Measurements from ENCODE around the gene ARID1A.

Gene ARID1A

GRCh38 chr1:26761217-26761616 is 65.4 kb downstream of the ARID1A start:
- DNase-seq (ENCODE audit: low read depth): no peak

- DNase-seq (ENCODE audit: low read depth): no peak
These were observed 71.9 kb downstream of the ARID1A start for GRCh38 chr1:26767714-26768113.

GRCh38 chr1:26768755-26769154 is 72.9 kb downstream of the ARID1A start:
- DNase-seq (ENCODE audit: low read depth): peak; percentile 83

- no peak for DNase-seq (ENCODE audit: low read depth)
These were observed 75.4 kb downstream of the ARID1A start for GRCh38 chr1:26771285-26771642.

GRCh38 chr1:26771643-26772321 is 76.0 kb downstream of the ARID1A start:
- DNase-seq (ENCODE audit: low read depth): peak; percentile 99

- DNase-seq (ENCODE audit: low read depth): peak; percentile 99
These were observed 76.9 kb downstream of the ARID1A start for GRCh38 chr1:26772687-26773086.

- DNase-seq (ENCODE audit: low read depth): no peak
These were observed 78.6 kb downstream of the ARID1A start for GRCh38 chr1:26774462-26774861.

GRCh38 chr1:26775666-26776065 is 79.9 kb downstream of the ARID1A start:
- no peak for DNase-seq (ENCODE audit: low read depth)

GRCh38 chr1:26779098-26779668 is 83.4 kb downstream of the ARID1A start:
- DNase-seq (ENCODE audit: low read depth): no peak

- DNase-seq (ENCODE audit: low read depth): no peak
These were observed 84.6 kb downstream of the ARID1A start for GRCh38 chr1:26780344-26780957.

GRCh38 chr1:26781206-26781825 is 85.5 kb downstream of the ARID1A start:
- no peak for DNase-seq (ENCODE audit: low read depth)

GRCh38 chr1:26782521-26783212 is 86.9 kb downstream of the ARID1A start:
- DNase-seq (ENCODE audit: low read depth): no peak

- no peak for DNase-seq (ENCODE audit: low read depth)
These were observed 87.8 kb downstream of the ARID1A start for GRCh38 chr1:26783646-26784022.

GRCh38 chr1:26784023-26784871 is 88.4 kb downstream of the ARID1A start:
- no peak for DNase-seq (ENCODE audit: low read depth)

GRCh38 chr1:26784886-26785285 is 89.1 kb downstream of the ARID1A start:
- no peak for DNase-seq (ENCODE audit: low read depth)

- no peak for DNase-seq (ENCODE audit: low read depth)
These were observed 90.0 kb downstream of the ARID1A start for GRCh38 chr1:26785611-26786436.

- peak; percentile 77 for DNase-seq (ENCODE audit: low read depth)
These were observed 90.9 kb downstream of the ARID1A start for GRCh38 chr1:26786437-26787380.

- DNase-seq (ENCODE audit: low read depth): no peak
These were observed 91.5 kb downstream of the ARID1A start for GRCh38 chr1:26787381-26787705.

- no peak for DNase-seq (ENCODE audit: low read depth)
These were observed 92.1 kb downstream of the ARID1A start, which contains the start of gene PIGV for GRCh38 chr1:26787706-26788514. Gene PIGV (plus strand): TSS chr1:26787950. CDS start chr1:26790816, 2,866 bp downstream.
